Measurements from ENCODE around the gene CPZ.
"Not testable (repeated sequence)": the region's sequence is repeated elsewhere in the genome, so short reads cannot be mapped to it uniquely, and the experiment has no call there.

The CPZ gene

DNA sequence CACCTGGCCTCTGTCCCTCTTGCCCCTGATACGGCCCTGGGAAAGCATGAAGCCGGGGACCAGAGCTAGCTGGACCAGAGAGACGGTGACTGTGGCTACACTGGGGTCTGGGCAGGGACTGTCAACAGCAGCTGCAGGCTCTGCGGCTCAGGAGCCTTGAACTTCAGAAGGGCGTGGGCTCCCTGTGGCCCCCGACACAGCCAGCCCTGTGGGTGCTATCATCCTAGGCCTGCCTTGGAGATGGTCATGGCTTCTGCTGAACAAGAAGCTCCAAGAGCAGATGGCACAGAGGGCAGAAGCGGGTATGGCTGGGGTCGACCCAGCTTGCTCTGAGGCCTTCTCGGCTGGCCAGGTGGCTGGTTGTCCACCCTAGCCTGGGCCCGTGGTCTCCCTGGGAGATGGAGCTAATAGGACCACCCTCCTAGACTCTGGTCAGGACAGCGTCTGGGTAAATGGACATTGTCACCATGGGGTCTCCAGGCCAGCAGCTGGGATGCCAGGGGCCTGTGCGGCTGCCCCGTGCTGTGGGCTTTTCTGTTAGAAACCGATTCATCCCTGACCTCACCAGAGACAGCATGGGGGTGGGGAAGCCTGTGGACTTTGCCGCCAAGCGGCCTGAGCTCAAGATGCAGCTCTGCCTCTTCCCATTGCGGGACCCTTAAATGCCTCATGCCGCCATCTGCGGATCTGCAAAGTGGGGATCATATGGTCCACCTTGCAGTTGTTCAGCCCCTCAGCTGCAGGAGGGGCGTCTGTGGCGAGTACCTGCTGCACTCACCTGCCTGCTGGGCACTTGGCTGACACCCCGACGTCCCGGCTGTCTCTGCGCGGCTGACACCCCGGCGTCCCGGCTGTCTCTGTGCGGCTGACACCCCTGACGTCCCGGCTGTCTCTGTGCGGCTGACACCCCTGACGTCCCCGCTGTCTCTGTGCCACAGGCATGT lies 21.1 kb downstream of the CPZ start:
- DNase-seq, result no peak

DNA sequence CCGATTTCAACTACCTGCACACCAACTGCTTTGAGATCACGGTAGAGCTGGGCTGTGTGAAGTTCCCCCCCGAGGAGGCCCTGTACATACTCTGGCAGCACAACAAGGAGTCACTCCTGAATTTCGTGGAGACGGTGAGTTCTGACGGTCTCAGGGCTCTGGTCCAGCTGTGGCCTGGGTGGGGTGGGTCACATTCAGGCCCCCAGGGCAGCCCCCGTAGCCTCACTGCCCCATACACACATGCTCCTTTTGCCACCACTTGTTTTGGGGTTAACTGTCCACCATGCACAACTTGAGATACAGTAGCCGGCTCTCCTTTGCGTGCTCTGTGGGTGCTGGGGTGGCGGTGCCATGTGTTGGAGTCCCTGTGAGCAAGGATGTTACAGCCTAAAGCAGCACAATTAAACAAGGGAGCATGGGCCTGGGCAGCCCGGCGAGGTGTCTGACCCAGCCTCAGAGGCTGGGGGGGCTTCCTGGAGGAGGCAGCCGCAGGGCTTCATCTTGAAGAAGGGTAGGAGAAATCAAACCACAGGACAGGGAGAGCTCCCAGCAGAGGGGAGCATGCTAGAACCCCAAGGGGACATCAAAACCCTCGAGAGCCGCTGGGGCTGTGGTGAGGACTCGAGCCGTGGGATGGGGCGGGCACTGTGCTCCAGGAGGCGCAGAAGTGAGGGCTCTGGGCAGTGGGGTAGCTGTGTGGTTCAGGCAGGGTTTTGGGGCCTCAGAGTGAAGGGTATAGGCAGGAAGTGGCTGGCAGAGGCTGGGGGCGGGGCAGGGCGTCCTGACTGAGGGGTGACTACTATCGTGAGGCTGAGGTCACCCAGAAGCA lies 22.0 kb downstream of the CPZ start:
- no peak for DNase-seq

DNA sequence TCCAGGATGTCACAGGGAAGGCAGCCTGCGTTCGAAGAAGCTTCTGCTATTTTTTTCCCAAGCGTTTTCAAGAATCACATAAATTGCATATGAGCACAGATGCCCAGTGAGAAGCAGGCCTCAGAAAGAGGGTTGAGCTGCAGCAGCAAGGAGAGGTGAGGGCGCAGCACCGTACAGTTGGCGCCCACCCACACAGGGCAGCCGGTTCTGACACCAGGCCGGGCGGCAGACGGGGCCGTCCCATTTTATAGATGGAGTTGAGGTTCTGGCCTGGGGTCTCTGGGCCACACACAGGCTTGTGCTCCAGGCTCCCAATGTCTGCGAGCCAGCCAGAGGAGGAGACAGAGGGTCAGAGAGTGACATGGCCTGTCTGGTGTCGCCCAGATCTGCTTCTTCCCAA lies 22.8 kb downstream of the CPZ start:
- no peak for DNase-seq

DNA sequence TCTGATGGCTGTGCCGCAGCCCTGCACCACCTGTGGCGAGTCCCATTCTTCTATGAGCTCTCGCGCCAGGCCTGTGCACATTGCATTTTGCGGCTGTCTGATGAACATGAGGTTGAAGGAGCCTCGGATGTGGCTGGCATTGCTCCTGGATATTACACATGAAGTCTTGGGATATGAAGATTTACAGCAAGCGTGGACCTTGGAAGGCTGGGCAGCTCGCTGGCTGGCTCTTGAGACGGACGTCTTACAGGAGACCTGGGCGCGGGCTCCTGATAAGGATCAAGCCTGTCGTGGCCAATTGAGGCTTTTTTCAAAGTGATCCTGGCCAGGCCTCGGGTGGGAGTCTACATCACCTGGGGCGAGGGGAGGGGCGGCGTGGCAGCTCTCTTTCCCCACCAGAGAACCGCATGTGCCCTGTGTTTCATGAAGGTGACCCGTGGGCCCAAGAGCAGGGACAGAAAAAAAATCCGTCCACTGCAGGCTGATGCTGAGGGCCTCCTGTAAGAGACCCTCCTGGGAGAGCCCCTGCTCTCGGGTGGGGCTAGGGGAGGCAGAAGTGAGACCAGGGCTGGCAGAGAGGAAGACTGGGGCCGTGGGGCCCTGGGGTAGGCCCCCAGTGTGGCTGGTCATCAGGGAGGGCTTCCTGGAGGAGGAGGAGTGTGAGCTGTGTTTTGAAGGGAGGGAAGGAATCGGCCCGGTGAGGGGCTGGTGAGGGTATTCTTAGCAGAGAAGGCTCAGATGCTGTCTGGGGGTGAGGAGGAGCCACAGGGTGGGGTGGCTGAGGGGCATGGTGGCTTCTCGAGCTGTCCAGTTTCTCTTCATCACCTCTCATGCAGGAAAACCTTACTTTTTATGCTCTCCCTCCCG lies 23.6 kb downstream of the CPZ start:
- DNase-seq, result no peak

DNA sequence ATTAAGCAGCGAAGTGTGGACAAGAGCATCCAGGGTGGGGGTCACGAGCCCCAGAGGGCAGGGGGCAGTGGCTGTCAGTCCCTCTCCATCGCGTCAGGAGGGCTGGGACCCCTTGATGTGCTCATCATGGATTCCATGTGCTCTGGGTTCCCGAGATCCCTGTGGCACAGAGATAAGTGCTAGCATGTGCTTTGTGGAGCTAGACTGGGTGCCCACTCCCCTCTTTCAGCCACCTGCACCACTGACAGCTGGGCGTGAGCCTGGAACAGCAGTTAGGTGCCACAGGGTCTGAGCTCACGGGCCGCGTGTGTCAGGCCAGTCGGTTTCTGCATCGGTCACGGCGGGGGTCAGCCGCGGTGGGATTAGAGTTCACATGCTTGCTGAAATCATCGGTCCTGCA lies 24.3 kb downstream of the CPZ start:
- no peak for DNase-seq

DNA sequence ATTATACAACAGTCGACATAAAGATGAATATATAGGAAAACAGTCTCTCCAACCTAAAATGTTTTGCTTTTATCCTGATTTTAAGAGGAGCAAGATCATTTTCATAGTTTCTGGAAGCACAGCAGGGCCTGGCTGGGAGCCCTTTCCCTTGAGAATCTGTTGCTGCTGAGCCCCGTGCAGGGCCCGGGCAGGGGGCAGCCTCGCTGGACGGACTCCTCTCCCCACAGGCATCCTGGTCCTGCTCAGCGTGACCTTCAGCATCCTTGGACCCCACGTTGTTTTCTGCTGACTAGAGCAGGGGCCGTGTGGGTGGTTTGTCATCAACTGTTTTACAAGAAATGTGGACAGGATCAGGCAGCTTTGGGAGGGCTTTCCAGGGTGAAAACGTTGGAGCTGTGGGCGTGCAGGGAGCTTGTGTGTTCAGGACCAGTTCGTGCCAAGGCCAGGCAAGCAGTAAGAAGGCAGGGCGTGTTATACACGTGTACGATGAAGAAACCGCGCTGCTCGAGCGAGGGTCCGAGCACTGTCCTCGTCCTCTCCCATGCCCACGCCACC lies 25.0 kb downstream of the CPZ start:
- no peak for DNase-seq

DNA sequence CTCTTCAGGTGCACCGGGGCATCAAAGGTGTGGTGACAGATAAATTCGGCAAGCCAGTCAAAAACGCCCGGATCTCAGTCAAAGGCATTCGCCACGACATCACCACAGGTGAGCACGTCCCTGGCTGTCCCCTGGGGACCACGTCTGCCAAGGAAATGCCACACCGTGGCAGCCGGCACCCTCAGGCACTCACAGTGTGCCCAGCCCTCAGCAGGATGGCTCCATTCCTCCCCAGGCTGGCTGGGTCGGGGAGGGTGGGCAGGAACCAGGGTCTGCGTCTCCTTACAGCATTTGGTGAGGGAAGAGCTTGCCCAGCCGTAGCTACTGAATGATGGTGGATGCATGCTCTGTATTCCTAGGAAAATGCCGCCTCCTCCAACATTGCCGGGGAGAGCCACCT lies 25.9 kb downstream of the CPZ start:
- no peak for DNase-seq

DNA sequence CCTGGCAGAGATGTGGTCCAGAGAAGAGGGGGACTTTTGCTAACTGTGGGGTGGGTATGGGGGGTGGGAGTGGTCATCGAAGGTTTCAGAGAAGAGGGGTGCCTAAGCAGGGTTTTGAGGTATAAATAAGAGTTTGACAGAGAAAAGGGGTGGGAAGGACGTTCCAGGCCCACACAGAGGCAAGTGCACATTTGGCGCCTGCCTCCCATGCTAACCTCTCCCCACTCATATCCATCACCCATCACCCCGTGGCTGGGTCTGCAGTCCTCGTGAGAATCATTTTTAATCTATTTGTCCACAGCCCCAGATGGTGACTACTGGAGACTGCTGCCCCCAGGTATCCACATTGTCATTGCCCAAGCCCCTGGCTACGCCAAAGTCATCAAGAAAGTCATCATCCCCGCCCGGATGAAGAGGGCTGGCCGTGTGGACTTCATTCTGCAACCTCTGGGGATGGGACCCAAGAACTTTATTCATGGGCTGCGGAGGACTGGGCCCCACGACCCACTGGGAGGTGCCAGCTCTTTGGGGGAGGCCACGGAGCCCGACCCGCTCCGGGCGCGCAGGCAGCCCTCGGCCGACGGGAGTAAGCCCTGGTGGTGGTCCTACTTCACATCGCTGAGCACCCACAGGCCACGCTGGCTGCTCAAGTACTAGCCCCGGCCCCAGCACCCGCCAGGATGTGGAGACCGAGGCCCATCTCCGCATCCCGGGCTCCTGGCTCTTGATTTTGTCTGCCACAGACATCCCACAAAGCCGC lies 26.6 kb downstream of the CPZ start:
- no peak for DNase-seq

DNA sequence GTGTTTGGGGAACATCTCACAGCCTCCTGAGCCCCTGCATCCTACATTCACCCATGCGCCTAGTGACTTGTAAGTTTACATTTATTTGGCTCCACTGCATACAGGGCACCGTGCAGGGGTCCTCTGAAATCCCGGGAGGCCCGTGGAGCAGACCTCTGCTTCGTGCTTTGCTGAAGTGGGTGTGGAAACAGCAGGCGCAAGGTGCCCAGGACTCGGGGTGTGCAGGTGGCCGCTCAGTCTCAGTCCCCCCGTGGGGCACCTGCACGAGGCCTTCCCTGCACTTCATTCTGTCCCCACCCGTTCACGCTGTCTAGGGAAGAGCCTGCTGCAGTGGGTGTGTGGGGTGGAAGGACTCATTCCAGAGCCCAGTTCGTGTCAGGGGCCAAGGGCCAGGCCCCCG lies 28.6 kb downstream of the CPZ start:
- not testable (repeated sequence) for DNase-seq

DNA sequence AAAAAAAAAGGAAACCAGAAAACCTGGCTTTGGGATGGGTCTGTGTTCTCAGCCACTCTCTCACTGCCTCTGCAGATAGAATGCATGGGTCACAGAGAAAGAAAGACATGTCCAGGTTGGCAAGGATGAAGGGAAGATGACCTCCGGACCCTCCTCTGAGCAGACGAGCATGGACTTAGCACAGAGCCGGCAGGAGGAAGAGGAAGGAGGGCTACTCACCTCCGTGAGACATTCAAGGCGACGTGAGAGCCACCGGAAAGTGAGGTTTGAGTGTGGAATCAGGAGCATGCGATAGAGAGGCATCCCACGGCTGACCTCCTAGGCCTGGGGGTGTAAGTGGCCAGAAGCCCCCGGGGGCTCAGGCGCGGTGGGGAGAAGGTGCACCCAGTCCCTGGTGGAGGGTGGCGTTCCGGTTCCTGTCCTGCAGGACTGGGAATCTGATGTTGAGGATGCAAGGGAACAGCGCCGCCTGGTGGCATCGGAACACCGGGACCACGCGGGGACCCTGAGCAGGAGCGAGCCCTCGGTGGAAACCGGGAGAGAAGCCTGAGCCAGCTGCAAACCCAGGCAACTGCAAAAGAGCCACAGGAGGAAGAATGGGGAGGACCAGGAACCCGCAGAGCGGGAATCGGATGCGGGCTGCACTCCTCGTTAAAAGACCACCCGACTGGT lies 32.2 kb downstream of the CPZ start:
- DNase-seq, result not testable (repeated sequence)

DNA sequence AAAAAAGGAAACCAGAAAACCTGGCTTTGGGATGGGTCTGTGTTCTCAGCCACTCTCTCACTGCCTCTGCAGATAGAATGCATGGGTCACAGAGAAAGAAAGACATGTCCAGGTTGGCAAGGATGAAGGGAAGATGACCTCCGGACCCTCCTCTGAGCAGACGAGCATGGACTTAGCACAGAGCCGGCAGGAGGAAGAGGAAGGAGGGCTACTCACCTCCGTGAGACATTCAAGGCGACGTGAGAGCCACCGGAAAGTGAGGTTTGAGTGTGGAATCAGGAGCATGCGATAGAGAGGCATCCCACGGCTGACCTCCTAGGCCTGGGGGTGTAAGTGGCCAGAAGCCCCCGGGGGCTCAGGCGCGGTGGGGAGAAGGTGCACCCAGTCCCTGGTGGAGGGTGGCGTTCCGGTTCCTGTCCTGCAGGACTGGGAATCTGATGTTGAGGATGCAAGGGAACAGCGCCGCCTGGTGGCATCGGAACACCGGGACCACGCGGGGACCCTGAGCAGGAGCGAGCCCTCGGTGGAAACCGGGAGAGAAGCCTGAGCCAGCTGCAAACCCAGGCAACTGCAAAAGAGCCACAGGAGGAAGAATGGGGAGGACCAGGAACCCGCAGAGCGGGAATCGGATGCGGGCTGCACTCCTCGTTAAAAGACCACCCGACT lies 37.8 kb downstream of the CPZ start:
- DNase-seq, result not testable (repeated sequence)

DNA sequence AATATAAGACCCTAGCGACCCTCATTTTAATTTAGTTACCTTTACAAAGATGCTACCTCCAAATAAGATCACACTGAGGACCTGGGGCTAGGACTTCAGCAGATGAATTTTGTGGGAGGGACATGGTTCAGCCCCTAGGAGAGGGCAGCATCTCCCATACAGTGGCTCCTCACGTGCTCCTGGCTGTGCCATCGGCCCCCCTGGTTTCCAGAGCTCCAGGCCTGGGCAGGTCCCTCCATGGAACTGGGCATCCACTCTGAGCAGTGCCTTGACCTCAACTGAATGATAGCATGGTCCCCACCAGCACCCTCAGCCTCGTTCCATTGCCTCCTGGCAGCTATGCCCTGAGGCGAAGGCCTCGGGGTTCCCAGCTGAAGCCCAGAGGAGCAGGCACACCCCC lies 39.3 kb downstream of the CPZ start:
- DNase-seq, result not testable (repeated sequence)

DNA sequence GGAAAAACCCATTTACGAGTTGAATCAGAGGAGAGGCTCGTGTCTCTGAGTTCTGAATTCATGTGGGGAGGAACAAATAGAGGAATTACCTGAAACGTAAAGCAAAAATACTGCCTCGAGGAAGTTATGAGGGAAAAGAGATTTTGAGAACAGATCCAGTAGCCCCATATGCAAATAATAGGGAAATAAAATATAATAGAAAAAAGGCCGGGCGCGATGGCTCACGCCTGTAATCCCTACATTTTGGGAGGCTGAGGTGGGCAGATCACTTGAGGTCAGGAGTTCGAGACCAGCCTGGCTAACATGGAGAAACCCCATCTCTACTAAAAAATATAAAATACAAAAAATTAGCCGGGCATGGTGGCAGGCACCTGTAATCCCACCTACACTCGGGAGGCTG lies 42.2 kb downstream of the CPZ start:
- not testable (repeated sequence) for DNase-seq

DNA sequence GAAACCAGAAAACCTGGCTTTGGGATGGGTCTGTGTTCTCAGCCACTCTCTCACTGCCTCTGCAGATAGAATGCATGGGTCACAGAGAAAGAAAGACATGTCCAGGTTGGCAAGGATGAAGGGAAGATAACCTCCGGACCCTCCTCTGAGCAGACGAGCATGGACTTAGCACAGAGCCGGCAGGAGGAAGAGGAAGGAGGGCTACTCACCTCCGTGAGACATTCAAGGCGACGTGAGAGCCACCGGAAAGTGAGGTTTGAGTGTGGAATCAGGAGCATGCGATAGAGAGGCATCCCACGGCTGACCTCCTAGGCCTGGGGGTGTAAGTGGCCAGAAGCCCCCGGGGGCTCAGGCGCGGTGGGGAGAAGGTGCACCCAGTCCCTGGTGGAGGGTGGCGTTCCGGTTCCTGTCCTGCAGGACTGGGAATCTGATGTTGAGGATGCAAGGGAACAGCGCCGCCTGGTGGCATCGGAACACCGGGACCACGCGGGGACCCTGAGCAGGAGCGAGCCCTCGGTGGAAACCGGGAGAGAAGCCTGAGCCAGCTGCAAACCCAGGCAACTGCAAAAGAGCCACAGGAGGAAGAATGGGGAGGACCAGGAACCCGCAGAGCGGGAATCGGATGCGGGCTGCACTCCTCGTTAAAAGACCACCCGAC lies 43.5 kb downstream of the CPZ start:
- not testable (repeated sequence) for DNase-seq

DNA sequence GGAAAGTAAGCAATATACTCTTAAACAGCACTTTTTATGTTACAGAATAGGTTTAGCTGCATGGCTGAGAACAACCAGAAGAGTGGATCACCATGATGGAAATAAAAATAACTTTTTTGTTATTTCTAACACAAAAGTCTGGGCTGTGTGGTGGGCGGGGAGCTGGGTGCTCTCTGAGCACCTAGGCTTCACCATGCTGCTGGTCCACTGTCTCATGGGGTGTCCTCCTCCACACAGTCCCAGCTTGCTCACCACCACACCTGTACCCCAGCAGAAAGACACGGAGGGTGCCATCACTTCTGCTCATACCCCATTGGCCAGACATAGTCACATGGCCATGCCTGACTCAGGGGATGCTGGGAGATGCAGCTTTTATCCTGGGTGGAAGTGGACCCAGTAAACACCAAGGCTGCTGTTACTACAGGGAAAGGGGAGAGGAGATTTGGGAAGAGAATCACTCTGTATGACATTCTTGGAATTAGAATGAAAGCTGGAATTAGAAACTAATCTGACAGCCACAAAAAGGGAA lies 45.0 kb downstream of the CPZ start:
- no peak for DNase-seq

DNA sequence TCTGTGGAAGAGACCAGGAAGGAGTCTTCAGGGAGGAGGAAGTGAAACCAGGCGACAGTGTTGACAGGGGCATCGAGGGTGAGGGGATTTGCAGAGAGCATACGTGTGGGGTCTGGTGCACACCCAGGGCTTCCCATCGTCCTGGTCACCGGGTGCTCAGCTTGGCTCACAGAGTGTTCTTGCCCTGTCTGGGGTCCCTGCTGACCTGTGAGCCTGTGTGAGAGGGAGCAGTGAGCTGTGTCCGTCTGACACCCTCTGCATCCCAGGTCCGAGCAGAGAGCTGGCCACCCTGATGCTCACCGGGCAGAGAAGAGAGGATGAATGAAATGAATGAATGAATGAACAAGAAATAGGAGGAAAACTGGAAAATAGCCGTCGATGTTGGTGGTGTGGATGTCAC lies 46.5 kb downstream of the CPZ start:
- DNase-seq, result no peak

DNA sequence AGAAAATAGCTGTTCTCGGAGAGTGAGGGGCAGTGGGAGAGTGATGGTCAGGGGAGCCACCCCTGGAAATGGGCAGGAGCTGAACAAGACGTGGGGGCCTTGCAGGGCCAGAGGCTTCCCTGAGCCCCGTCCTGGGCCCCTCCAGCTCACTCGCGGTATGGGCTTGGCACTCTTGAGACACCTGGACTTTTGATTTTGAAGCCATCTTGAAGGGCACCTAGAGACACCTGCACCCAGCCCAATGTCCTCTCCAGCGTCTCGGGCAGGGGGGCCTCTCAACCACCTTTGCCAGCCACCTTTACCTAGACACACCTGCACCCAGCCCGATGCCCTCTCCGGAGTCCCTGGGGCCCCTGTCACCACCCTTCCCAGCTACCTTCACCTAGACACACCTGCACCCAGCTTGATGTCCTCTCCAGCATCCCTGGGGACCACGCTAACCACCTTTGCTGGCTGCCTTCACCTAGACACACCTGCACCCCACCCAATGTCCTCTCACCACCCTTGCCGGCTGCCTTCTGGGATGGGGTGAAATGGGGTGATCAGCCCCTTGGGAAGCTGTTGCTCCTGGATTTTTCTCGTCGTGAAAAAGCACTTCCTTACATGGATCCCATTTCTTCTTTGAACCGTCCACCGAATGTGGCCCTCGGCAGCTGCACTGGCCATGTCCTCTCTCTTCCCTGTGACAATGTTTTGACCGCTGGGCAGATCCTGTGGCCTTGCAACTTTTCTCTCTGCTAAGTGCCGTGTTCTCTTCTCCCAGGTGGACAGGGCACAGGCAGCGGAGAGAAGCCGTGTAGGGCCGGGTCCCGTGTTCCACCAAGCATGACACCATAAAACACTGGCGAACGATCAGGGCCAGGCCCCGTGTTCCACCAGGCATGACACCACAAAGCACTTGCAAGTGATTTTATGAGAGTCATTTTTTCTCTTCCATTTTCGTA lies 47.5 kb downstream of the CPZ start:
- DNase-seq, result no peak

DNA sequence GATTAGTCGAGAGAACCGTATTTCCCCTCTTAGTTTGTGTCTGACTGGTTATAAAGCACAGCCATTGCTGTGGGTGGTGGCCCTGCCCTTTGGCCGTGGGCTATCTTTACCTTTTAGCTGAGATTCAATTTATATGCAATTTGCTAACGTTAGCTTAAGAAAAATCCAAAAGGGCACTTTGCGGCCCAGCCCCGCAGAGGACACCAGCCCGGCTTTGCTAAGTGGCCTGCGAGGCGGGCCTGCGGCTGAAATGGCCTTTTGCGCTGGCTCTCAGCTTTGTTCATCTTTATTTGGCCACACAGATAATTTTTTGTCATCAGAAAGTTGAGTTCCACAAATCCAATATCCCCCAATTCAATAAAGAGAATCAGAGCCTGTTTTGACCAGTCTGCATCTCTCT lies 48.3 kb downstream of the CPZ start:
- DNase-seq, result no peak

DNA sequence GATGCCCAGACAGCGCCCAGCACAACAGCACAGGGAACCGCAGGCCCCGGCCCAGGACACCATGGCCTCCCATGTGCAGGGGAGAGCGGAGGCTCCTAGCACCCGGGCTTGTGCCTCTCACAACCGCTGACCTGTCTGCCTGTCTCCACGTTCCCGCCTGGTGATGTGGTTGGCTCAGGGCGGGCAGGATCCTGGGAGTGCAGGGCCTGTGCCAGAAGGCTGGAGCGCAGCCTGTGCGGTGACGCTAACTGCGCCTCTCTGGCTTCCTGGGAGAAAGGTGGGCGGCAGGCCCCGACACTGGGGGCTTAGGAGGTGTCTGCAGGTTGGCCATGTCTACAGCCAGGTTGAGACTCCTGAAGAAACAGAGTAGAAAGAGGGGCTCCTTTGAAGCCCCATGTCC lies 48.7 kb downstream of the CPZ start:
- DNase-seq, result no peak

Measured in fibroblast of skin of right quadriceps (primary cell).